Measurements from ENCODE around the gene MYO3B. TPM values are rescaled to one million over a fixed set of nuclear protein-coding genes. Genes with fewer than 3 reads are reported as not detected.

Gene MYO3B
- polyA plus RNA-seq, 1 of the 3 experiments (the other 2 are of a cell fraction): not detected

GRCh38 chr2:170213651-170214050 is 35.7 kb downstream of the MYO3B start:
- no peak for TF ChIP-seq CHD2 (IDR thresholded peaks at IDR 0.05; ENCODE audit: low read length, partially characterized antibody)
- TF ChIP-seq NRF1 (IDR thresholded peaks at IDR 0.05; ENCODE audit: low read depth, low read length): no peak
- no peak for TF ChIP-seq TCF12 (IDR thresholded peaks at IDR 0.05)
- TF ChIP-seq GATA2 (CRISPR knock-in tag; IDR thresholded peaks at IDR 0.05): no peak
- no peak for TF ChIP-seq RFX5 (IDR thresholded peaks at IDR 0.05; ENCODE audit: low read length)
- no peak for TF ChIP-seq FOSL2 (IDR thresholded peaks at IDR 0.05; ENCODE audit: borderline replicate concordance, low read depth)
- TF ChIP-seq CTCF (IDR thresholded peaks at IDR 0.05): no peak
- no peak for TF ChIP-seq IRF3 (IDR thresholded peaks at IDR 0.05; ENCODE audit: low read depth, low read length)
- WGBS (ENCODE audit: low lambda C conversion rate): 62% methylated on average over 2 of the region's 2 CpGs
- CTCF ChIA-PET: no interaction called here

GRCh38 chr2:170214309-170214948 is 36.5 kb downstream of the MYO3B start:
- POLR2A ChIA-PET: no interaction called here
- Histone ChIP-seq H3K4me3 (ENCODE audit: low read depth in 2 of 2, low read length in 1 of 2) (no peak overlapping the region), H3K27ac (ENCODE audit: low read depth in 2 of 2, low read length in 1 of 2) (no peak overlapping the region), H3K9me2 (no peaks in the 10 kb centered on the region), H3K36me3 (replicated peaks in 1 of 2; ENCODE audit: control insufficient read depth in 1 of 2, insufficient read depth in 2 of 2, low read length in 1 of 2) (no peaks in the 10 kb centered on the region), H3K4me2 (no peak overlapping the region), H3K27me3 (ENCODE audit: insufficient read depth) (no peaks in the 10 kb centered on the region), H3K4me1 (ENCODE audit: control insufficient read depth in 1 of 2, insufficient read depth in 2 of 2, low read depth in 1 of 2, low read length in 1 of 2) (no peaks in the 10 kb centered on the region; a peak in 2 of 4 replicates), H4K20me1 (ENCODE audit: insufficient read depth) (no peaks in the 10 kb centered on the region), H3F3A (replicated peaks; ENCODE audit: insufficient read depth) (no peaks in the 10 kb centered on the region), H3K9me3 (no peaks in the 10 kb centered on the region), H3K9ac (no peak overlapping the region), H2AFZ (ENCODE audit: low read depth) (no peak overlapping the region), H3K79me2 (ENCODE audit: insufficient read depth) (no peaks in the 10 kb centered on the region)
- CTCF ChIA-PET: no interaction called here
- DNase-seq: no peak
- WGBS (ENCODE audit: low lambda C conversion rate): 57% methylated on average over 7 of the region's 7 CpGs
- TF ChIP-seq MEF2A (IDR thresholded peaks at IDR 0.05; ENCODE audit: borderline replicate concordance, low read depth): no peak
- no peak for TF ChIP-seq TAF1 (IDR thresholded peaks at IDR 0.05; ENCODE audit: borderline replicate concordance, low read depth, low read length)

More at GRCh38 chr2:170213651-170214050, 35.7 kb downstream of the MYO3B start:
- Histone ChIP-seq H3K79me2 (ENCODE audit: insufficient read depth) (no peaks in the 10 kb centered on the region), H3K27ac (ENCODE audit: low read depth in 2 of 2, low read length in 1 of 2) (no peak overlapping the region), H4K20me1 (ENCODE audit: insufficient read depth) (no peaks in the 10 kb centered on the region), H3K4me3 (ENCODE audit: low read depth in 2 of 2, low read length in 1 of 2) (no peak overlapping the region), H3K4me2 (no peak overlapping the region), H3K36me3 (replicated peaks in 1 of 2; ENCODE audit: control insufficient read depth in 1 of 2, insufficient read depth in 2 of 2, low read length in 1 of 2) (no peaks in the 10 kb centered on the region), H3K9me2 (no peaks in the 10 kb centered on the region), H3K9me3 (no peaks in the 10 kb centered on the region), H3K4me1 (ENCODE audit: control insufficient read depth in 1 of 2, insufficient read depth in 2 of 2, low read depth in 1 of 2, low read length in 1 of 2) (no peaks in the 10 kb centered on the region; a peak in 2 of 4 replicates), H3K27me3 (ENCODE audit: insufficient read depth) (no peaks in the 10 kb centered on the region), H3K9ac (no peak overlapping the region), H3F3A (replicated peaks; ENCODE audit: insufficient read depth) (no peaks in the 10 kb centered on the region), H2AFZ (ENCODE audit: low read depth) (no peak overlapping the region)
- DNase-seq: no peak
- POLR2A ChIA-PET: no interaction called here

Measured in SK-N-SH (cell line).